T47D (cell line): ENCODE measurements around the gene OGFOD2.
"Not testable (repeated sequence)": the region's sequence is repeated elsewhere in the genome, so short reads cannot be mapped to it uniquely, and the experiment has no call there.

ENCODE experiments used
- DNase-seq, 2 experiments: peaks; one replicate each; pipeline versions ENCODE4 v3.0.0 to v3.0.0-alpha.2; 2011 to 2012; ENCODE audit warnings: low read depth in 1 of 2, low spot score in 1 of 2
- JUND ChIP-seq: IDR thresholded peaks from 2 replicates; pipeline ENCODE4 v1.6.1; 2012; ENCODE audit warnings: low read depth
- in situ Hi-C: cut with HindIII; loops from 2 replicates; pipeline ENCODE4 v1.10.0; 2016; ENCODE audit warnings: low sequenced_read_pairs, low pct_unique_long_range_greater_than_20kb

Gene OGFOD2

GRCh38 chr12:122974892-122975789 is at the start of gene OGFOD2:
Gene OGFOD2, plus strand, starts transcription at chr12:122975244. Its CDS starts 8 bp downstream, at chr12:122975252.
- in situ Hi-C loops, result no loop called here
- peak; percentile 90 to 94 for DNase-seq
- no peak for TF ChIP-seq JUND

- in situ Hi-C loops, result no loop called here
- no peak for DNase-seq
- no peak for TF ChIP-seq JUND
Measured at GRCh38 chr12:122927756-122928403, 47.2 kb upstream of the OGFOD2 start.

GRCh38 chr12:122928404-122929147 is 46.5 kb upstream of the OGFOD2 start:
- TF ChIP-seq JUND, result no peak
- no peak for DNase-seq
- in situ Hi-C loops, result no loop called here

GRCh38 chr12:122929148-122929538 is 45.9 kb upstream of the OGFOD2 start:
- TF ChIP-seq JUND, result no peak
- in situ Hi-C loops, result no loop called here
- DNase-seq, result no peak

GRCh38 chr12:122929812-122930211 is 45.2 kb upstream of the OGFOD2 start:
- DNase-seq, result no peak
- in situ Hi-C loops, result no loop called here
- no peak for TF ChIP-seq JUND

GRCh38 chr12:122932207-122932606 is 42.8 kb upstream of the OGFOD2 start:
- in situ Hi-C loops, result no loop called here
- DNase-seq, result no peak
- no peak for TF ChIP-seq JUND

GRCh38 chr12:122934722-122935121 is 40.3 kb upstream of the OGFOD2 start:
- in situ Hi-C loops, result no loop called here
- no peak for TF ChIP-seq JUND
- DNase-seq, result no peak

GRCh38 chr12:122935318-122935717 is 39.7 kb upstream of the OGFOD2 start:
- TF ChIP-seq JUND, result no peak
- no peak for DNase-seq
- in situ Hi-C loops, result no loop called here

GRCh38 chr12:122937622-122938091 is 37.4 kb upstream of the OGFOD2 start:
- no peak for DNase-seq

GRCh38 chr12:122939125-122939524 is 35.9 kb upstream of the OGFOD2 start:
- TF ChIP-seq JUND, result no peak
- in situ Hi-C loops, result no loop called here
- DNase-seq, result no peak

More at GRCh38 chr12:122937622-122938091, 37.4 kb upstream of the OGFOD2 start:
- no peak for TF ChIP-seq JUND
- in situ Hi-C loops, result no loop called here

- DNase-seq, in situ Hi-C loops: not testable (repeated sequence)
Measured at GRCh38 chr12:122941351-122941750, 33.7 kb upstream of the OGFOD2 start.

GRCh38 chr12:122942637-122943036 is 32.4 kb upstream of the OGFOD2 start:
- no peak for DNase-seq
- no peak for TF ChIP-seq JUND
- in situ Hi-C loops, result no loop called here
